PFSK-1 (cell line): ENCODE data around the gene RSPH10B2. TPM values are rescaled to one million over a fixed set of nuclear protein-coding genes. Genes with fewer than 3 reads are reported as not detected.
"Not testable (repeated sequence)": the region's sequence is repeated elsewhere in the genome, so short reads cannot be mapped to it uniquely, and the experiment has no call there.

Source experiments
- FOXP2 ChIP-seq: optimal IDR thresholded peaks from 2 replicates; pipeline ENCODE3; 2011; ENCODE audit warnings: borderline replicate concordance, control low read depth, inconsistent platforms; ENCODE audit not compliant: insufficient read depth; ENCODE audit errors: extremely low read length, extremely low read depth
- POLR2AphosphoS5 ChIP-seq: IDR thresholded peaks from 2 replicates; pipeline ENCODE4 v1.6.1; 2012; ENCODE audit warnings: low read depth, mild to moderate bottlenecking, control low read depth, low read length, moderate library complexity
- REST ChIP-seq, 2 experiments: IDR thresholded peaks; 2 replicates each; pipeline versions ENCODE4 v1.6.1 to v1.8.0; 2011 to 2012; ENCODE audit warnings: low read depth in 2 of 2, low read length in 2 of 2, control low read depth in 1 of 2, inconsistent platforms in 1 of 2, mild to moderate bottlenecking in 1 of 2, moderate library complexity in 1 of 2; ENCODE audit not compliant: insufficient read depth in 1 of 2
- SIN3A ChIP-seq: IDR thresholded peaks from 2 replicates; pipeline ENCODE4 v1.6.1; 2012; ENCODE audit warnings: mild to moderate bottlenecking, low read length, moderate library complexity, borderline replicate concordance; ENCODE audit not compliant: insufficient read depth
- TAF1 ChIP-seq: IDR thresholded peaks from 2 replicates; pipeline ENCODE4 v1.6.1; 2012; ENCODE audit warnings: low read length, control low read depth, borderline replicate concordance; ENCODE audit not compliant: insufficient read depth
- polyA plus RNA-seq: library from polyadenylated mRNA; unstranded; fragments of >200 nt; gene quantifications from one replicate; pipeline ENCODE4 v1.2.1, GENCODE V29; 2012; ENCODE audit warnings: low read depth, missing spikeins; ENCODE audit not compliant: insufficient read length

RSPH10B2 gene
- 0.20 TPM for polyA plus RNA-seq

GRCh38 chr7:6753964-6754363, at the start of gene RSPH10B2:
TSS of gene RSPH10B2 (plus strand) at chr7:6754103. CDS start at chr7:6757678, 3,575 bp downstream.
- TF ChIP-seq FOXP2, TAF1, SIN3A: not testable (repeated sequence)

GRCh38 chr7:6705959-6706665, 47.8 kb upstream of the RSPH10B2 start:
- TF ChIP-seq REST (IDR thresholded peaks at IDR 0.05; ENCODE audit: insufficient read depth in 1 of 2, low read depth in 2 of 2, low read length in 2 of 2): no peak
- TF ChIP-seq POLR2AphosphoS5: no peak
- TF ChIP-seq FOXP2: no peak
- TF ChIP-seq TAF1: no peak
- TF ChIP-seq SIN3A: no peak

GRCh38 chr7:6706666-6707407, 47.1 kb upstream of the RSPH10B2 start, which contains the start of gene ZNF12:
TSS of gene ZNF12 (minus strand) at chr7:6706947. CDS start at chr7:6705173, 1,774 bp downstream.
- TF ChIP-seq FOXP2: peak; percentile 42
- 0 out of 2 replicates have a peak, but pooled peaks have one; percentile 37 for TF ChIP-seq SIN3A
- TF ChIP-seq REST (IDR thresholded peaks at IDR 0.05; ENCODE audit: insufficient read depth in 1 of 2, low read depth in 2 of 2, low read length in 2 of 2): no peak
- peak; percentile 80; the same call in 1 of the 2 replicates for TF ChIP-seq TAF1
- peak; percentile 87 for TF ChIP-seq POLR2AphosphoS5

- TF ChIP-seq SIN3A: no peak
- no peak for TF ChIP-seq TAF1
- TF ChIP-seq REST (IDR thresholded peaks at IDR 0.05; ENCODE audit: insufficient read depth in 1 of 2, low read depth in 2 of 2, low read length in 2 of 2): no peak
- no peak for TF ChIP-seq FOXP2
- no peak for TF ChIP-seq POLR2AphosphoS5
Observed at GRCh38 chr7:6708304-6708703, 45.6 kb upstream of the RSPH10B2 start.

- no peak for TF ChIP-seq SIN3A
- TF ChIP-seq FOXP2: no peak
- no peak for TF ChIP-seq POLR2AphosphoS5
- no peak for TF ChIP-seq TAF1
- no peak for TF ChIP-seq REST (IDR thresholded peaks at IDR 0.05; ENCODE audit: insufficient read depth in 1 of 2, low read depth in 2 of 2, low read length in 2 of 2)
Observed at GRCh38 chr7:6709808-6710207, 44.1 kb upstream of the RSPH10B2 start.
